ENCODE data around the gene PTH2.
"Not testable (repeated sequence)": the region's sequence is repeated elsewhere in the genome, so short reads cannot be mapped to it uniquely, and the experiment has no call there.

PTH2 gene

GRCh38 chr19:49382639-49383038 is 40.6 kb downstream of the PTH2 start:
- TF ChIP-seq, protein P1, sequence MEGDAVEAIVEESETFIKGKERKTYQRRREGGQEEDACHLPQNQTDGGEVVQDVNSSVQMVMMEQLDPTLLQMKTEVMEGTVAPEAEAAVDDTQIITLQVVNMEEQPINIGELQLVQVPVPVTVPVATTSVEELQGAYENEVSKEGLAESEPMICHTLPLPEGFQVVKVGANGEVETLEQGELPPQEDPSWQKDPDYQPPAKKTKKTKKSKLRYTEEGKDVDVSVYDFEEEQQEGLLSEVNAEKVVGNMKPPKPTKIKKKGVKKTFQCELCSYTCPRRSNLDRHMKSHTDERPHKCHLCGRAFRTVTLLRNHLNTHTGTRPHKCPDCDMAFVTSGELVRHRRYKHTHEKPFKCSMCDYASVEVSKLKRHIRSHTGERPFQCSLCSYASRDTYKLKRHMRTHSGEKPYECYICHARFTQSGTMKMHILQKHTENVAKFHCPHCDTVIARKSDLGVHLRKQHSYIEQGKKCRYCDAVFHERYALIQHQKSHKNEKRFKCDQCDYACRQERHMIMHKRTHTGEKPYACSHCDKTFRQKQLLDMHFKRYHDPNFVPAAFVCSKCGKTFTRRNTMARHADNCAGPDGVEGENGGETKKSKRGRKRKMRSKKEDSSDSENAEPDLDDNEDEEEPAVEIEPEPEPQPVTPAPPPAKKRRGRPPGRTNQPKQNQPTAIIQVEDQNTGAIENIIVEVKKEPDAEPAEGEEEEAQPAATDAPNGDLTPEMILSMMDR (IDR thresholded peaks at IDR 0.05; ENCODE audit: control insufficient read depth, extremely low read depth, insufficient read depth), result no peak
- H3K4me3 ChIP-seq (ENCODE audit: low read depth, low read length), result no peak overlapping the region
- DNase-seq (ENCODE audit: low read depth), result no peak

DNA sequence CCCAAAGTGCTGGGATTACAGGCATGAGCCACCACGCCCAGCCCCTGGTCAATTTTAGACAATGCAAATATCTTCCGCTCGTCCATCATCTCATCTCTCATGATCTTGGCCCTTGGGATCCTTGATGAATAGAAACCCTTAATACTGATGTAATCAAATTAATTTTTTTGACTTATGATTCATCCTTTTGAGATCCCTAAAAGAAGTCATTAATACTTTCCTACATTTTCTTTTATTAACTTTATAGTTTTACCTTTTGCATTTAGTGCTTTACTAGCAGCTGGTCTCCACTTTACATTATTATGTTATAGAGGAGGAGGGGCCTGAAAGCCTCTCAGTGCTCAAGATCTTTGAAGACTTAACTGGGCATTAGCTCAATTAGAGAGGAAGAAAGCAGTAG is 42.9 kb downstream of the PTH2 start:
- TF ChIP-seq, protein P1 (IDR thresholded peaks at IDR 0.05; ENCODE audit: control insufficient read depth, extremely low read depth, insufficient read depth), result no peak
- no peak for DNase-seq (ENCODE audit: low read depth)
- no peak overlapping the region for H3K4me3 ChIP-seq (ENCODE audit: low read depth, low read length)

DNA sequence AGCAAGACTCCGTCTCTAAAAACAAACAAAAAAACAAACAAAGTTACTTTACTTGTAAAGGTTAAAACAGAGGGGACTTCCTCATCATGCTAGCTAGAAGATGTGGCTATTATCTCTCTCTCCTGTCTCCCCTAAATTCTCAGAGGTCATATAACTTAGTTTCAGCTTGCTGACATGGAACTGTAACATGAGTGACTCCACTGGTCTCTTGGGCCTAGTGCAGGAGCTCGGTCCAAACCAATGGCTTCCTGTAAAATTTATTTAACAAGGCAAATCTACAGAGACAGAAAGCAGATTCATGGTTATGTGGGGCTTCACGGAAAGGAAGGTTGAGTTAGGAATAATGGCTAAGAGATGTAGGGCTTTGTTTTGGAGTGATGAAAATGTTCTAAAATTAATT is 44.7 kb downstream of the PTH2 start:
- TF ChIP-seq, protein P1 (IDR thresholded peaks at IDR 0.05; ENCODE audit: control insufficient read depth, extremely low read depth, insufficient read depth), result no peak
- H3K4me3 ChIP-seq (ENCODE audit: low read depth, low read length), result no peak overlapping the region
- DNase-seq (ENCODE audit: low read depth), result no peak

GRCh38 chr19:49374665-49375434 is 48.4 kb downstream of the PTH2 start:
- H3K4me3 ChIP-seq (ENCODE audit: low read depth, low read length), result no peak overlapping the region
- TF ChIP-seq, protein P1 (IDR thresholded peaks at IDR 0.05; ENCODE audit: control insufficient read depth, extremely low read depth, insufficient read depth), result no peak
- no peak for DNase-seq (ENCODE audit: low read depth)

DNA sequence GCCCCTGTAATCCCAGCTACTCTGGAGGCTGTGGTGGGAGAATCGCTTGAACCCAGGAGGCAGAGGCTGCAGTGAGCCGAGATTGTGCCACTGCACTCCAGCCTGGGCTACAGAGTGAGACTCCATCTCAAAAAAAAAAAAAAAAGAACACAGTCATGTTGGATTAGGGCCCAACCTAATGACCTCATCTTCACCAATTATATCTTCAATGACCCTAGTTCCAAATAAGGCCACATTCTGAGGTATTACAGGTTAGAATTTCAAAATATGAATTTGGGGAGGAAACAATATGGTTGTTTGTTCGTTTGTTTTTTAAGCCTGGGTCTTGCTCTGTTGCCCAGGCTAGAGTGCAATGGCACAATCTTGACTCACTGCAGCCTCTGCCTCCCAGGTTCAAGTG is 50.1 kb downstream of the PTH2 start:
- H3K4me3 ChIP-seq (ENCODE audit: low read depth, low read length); DNase-seq (ENCODE audit: low read depth): not testable (repeated sequence)
